Mesenteric fat pad (tissue), 1 donor: ENCODE measurements around the gene KCNJ16. TPM values are rescaled to one million over a fixed set of nuclear protein-coding genes. Genes with fewer than 3 reads are reported as not detected.

ENCODE experiments used
- DNase-seq: peaks from one replicate; pipeline ENCODE4 v3.0.0-alpha.2; 2020; ENCODE audit warnings: low spot score
- total RNA-seq: library from RNA; stranded (reverse); fragmentation: NEBNext Ultra II Directional; extraction: Animal tissue kit (Norgen Biotek cat#: 25700); gene quantifications from one replicate; pipeline ENCODE4 v1.2.1, GENCODE V29; 2021
- donor health status: DM: yes; HTN: yes; CAD: no.

Gene KCNJ16
- total RNA-seq, 1 donor from 2014 or later: not detected

DNA sequence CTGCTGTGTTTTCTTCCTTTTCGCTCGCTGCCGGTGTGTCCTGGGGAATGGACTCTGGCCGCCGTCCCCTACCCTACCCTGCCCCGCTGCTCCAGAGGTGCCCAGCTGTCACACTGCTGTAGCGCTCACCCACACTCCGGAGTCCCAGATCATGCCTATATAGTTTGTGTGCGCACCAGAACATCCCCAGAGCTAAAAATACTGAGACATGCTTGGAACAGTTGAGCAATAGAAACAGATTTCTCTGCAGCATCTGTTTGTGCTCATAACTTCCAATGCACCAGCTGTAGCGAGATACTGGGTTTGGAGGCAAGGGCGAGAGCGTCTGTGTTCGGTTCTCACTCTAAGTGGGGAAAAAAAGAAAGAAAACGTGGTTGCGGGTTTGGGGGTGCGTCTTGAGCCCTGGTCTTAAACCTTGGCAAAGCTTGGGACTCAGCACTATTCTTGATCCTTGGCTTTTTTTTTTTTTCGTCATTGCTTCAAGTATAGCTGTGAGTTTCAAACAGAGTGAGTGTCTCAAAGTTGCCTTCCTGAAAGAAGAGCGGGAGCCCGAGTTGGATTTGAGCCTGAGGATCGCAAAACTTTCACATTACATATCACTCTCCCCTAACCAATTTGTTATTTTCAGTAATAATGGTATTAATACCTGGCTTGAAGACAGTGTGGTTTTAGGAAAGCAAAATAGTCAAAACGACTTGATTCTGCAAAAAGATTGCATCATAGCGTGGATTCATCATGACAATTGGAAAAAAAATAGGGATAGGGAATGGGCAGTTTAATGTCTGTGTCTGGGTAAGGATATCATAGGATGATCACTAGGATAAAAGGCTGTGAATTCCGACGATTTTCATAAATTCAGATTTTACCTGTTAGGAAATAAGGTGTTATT is 94.9 kb downstream of the KCNJ16 start:
- no peak for DNase-seq

DNA sequence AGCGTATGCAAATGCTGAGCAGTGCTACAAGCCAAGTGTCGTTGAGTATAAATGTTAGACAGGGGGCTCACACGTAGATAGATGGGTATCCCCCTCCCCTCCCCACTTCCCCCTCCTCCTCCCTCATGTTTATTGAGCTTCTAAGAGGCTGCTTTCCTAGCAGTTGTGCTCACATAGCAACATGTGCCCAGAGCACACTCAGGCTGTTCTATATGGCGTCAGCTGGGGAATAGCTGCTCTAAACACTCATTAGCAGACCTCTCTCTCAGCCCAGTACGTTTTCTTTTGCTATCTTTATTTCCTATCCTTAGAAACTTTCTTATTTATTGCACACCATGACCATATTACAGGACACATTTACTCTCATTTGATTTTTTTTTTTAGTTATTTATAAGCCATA is 96.1 kb downstream of the KCNJ16 start:
- no peak for DNase-seq

DNA sequence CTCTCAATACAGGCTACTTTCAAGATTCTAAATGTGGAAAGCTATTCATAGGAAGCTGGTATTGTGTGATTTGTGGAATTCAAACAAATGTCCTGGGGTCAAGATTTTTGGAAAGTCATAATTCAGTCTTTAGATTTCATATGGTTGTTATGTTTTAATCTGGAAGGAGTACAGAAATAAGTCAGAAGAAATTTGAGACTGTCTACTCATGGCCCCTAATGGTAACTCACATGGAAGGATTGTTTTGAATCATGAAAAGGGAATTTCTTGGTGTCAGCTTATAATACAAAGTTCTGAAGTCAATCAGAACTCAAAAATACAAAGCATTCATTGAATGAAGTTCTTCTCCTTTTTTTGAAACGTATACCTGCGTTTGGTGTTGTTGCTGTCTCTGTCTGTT is 97.4 kb downstream of the KCNJ16 start:
- no peak for DNase-seq

DNA sequence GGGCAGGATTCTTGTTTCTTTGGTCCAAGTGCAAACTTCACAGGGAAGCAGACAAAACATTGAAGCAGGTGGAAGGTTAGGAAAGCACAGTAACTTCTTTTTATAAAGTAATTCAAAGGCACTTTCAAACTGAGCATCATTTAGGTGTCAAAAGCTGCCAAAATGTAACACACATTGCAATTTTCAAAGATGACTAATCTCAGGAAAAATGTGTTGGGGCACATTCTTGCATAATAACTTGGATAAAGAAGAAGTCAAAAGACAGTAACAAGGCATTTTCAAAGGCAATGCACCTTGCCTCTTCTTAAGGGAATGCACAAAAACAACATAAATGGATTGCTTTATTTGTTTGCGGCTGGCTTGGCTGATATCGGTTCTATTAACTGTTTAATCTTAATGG is 97.9 kb downstream of the KCNJ16 start:
- no peak for DNase-seq

DNA sequence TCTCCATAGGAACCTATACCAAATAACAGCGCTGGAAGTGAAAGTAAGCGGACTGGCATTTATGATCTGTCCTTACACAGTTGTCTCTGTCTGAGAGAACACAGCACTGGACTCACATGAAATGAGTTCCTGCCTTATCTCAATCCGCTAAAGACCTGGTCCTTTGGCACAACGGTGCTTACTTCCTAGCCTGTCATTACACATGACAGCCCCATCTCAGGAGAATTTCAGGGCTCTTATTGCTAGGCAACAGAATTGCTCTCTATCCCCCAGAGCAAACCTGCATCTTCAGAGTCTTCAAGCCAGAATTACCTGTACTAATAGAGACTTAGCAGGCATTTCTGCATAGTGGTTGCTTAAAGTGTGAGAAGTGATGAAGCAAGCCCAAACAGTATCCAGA is 98.7 kb downstream of the KCNJ16 start:
- DNase-seq: no peak

DNA sequence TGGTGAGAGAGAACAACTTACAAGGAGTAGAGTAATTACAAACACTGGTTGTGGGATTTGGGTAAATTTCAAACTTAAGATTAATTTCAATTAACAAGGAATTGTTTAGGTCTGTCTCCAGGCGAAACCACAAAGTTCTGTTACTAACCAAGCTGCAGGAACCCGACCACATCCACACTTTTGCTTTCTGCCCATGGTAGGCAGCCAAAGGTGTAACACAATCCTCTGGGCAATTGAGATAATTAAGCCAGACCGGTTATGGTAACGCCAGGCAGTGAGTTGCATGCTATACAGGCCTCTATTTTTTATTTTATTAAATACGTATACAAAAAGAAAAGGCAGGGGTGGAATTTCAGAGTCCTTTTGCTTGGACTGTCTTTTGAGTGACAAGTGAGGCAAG is 106.4 kb downstream of the KCNJ16 start:
- no peak for DNase-seq

DNA sequence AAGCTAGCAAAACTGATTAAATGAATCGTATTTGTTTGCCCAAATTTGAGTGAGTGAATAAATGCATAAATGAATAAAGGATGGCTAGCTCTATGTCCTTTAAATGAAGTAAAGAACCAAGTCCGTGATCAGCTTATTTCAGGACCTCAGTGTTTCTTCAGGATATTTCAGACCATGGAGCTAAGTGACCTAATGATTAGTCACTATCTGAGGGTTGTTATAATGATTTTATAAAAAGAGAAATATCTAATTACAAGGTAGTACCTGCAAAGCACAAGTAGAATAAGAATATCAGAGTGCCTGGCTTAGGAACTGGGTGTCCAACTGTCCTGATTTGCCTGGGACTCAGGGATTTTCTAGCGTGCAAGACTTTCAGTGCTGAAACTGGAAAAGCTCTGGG is 106.8 kb downstream of the KCNJ16 start:
- DNase-seq: no peak

DNA sequence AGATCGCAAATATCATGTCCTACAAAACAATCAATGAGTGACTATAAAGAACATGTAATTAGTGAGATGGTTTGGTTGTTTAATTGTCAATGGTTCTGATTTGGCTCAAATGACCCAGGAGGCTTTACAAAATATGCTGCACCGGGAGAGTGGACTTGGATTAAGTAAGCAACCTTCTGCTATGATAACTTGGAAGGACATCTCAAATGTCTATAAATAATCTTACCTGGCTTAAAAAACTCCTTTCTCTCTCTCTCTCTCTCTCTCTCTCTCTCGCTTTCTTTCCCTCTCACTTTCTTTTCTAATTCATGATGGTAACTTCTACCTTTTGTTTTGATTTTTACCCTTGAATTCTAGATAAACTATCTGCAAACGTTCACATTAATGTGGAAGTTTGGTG is 108.5 kb downstream of the KCNJ16 start:
- no peak for DNase-seq

DNA sequence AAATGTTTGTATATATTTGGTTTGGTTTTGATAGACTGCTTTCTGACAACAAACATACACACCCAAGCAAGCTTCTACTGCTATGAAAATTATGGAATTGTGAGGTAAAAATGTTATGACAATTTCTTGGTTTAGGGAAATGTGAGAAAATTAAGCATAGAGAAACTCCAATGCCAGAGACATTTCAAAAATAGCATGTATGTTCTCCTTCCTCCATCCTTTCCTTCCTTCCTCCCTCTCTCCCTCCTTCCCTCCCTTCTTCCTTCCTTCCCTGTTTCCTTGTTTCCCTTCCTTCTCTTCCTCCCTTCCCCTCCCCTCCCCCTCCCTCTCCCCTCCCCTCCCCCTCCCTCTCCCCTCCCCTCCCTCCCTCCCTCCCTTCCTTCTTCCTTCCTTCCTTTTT is 109.2 kb downstream of the KCNJ16 start:
- DNase-seq: no peak

DNA sequence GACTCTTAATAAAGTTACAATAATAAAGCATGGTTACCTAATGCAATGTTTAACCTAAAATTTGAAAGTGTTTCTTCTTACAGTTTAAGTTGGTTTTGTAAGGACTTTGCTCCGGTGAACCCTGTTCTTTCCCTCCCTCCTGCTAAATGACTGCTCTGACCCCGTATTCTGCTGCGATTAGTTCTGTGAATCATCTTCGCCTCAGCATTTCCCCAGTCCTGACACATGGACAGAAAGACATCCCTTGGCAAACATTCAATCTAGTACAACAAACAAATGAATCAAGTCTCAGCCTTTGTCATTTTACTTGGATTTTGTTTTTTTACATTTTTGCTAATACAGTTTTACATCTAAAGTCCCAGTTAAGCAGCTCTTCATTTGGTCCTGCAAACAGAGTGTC is 109.7 kb downstream of the KCNJ16 start:
- DNase-seq: no peak

Other genes with a start within 250 kb of the KCNJ16 start
- gene KCNJ2, start 94.3 kb downstream of the KCNJ16 start, total RNA-seq: 3.2 TPM